Measurements from ENCODE around the gene SLC15A5. TPM values are rescaled to one million over a fixed set of nuclear protein-coding genes. Genes with fewer than 3 reads are reported as not detected.

Gene SLC15A5
- total RNA-seq, 1 experiment from 2014 or later = not detected

- intact Hi-C loops (cut with micrococcal nuclease; ENCODE audit: unreplicated experiment) = no loop called here
- ChIA-PET POLR2A (no interaction called here), CTCF (no interaction called here)
- Histone ChIP-seq H3K36me3 (ENCODE audit: control insufficient read depth, insufficient read depth, low read length) (no peaks in the 10 kb centered on the region), H3K27me3 (ENCODE audit: control insufficient read depth, insufficient read depth, low read length) (no peaks in the 10 kb centered on the region), H3K4me3 (ENCODE audit: low read depth in 2 of 2, low read length in 2 of 2) (no peak overlapping the region), H3K4me1 (ENCODE audit: control insufficient read depth, insufficient read depth, low read length) (no peaks in the 10 kb centered on the region), H3K9me3 (ENCODE audit: control insufficient read depth, insufficient read depth, low read depth, low read length) (no peaks in the 10 kb centered on the region), H3K27ac (ENCODE audit: low read length) (no peak overlapping the region)
- ATAC-seq (no peak), DNase-seq (ENCODE audit: low read depth, low spot score) (no peak)
- no TSS peak for BruUV-seq (replicated peaks)
- in situ Hi-C loops (cut with HindIII; ENCODE audit: low pct_unique_long_range_greater_than_20kb, low sequenced_read_pairs) = no loop called here
- TF ChIP-seq REST (IDR thresholded peaks at IDR 0.05; ENCODE audit: insufficient read depth in 1 of 2, low read depth in 2 of 2, low read length in 1 of 2) (no peak), CTCF (IDR thresholded peaks at IDR 0.05) (no peak), POLR2AphosphoS5 (IDR thresholded peaks at IDR 0.05; ENCODE audit: low read depth, low read length) (no peak), SIN3A (IDR thresholded peaks at IDR 0.05; ENCODE audit: borderline replicate concordance, insufficient read depth, low read depth, low read length) (no peak), TCF7L2 (IDR thresholded peaks at IDR 0.05; ENCODE audit: low read depth, low read length) (no peak)
Observed at GRCh38 chr12:16163901-16164300, 113.6 kb downstream of the SLC15A5 start.

GRCh38 chr12:16163146-16163545 lies 114.3 kb downstream of the SLC15A5 start:
- ATAC-seq (no peak), DNase-seq (ENCODE audit: low read depth, low spot score) (no peak)
- H3K4me3 ChIP-seq (ENCODE audit: low read depth in 2 of 2, low read length in 2 of 2) = no peak overlapping the region
- CTCF ChIA-PET = no interaction called here
- POLR2A ChIA-PET = no interaction called here
- BruUV-seq (replicated peaks) = no TSS peak
- in situ Hi-C loops (cut with HindIII; ENCODE audit: low pct_unique_long_range_greater_than_20kb, low sequenced_read_pairs) (no loop called here), intact Hi-C loops (cut with micrococcal nuclease; ENCODE audit: unreplicated experiment) (no loop called here)
- no peak for TF ChIP-seq POLR2AphosphoS5 (IDR thresholded peaks at IDR 0.05; ENCODE audit: low read depth, low read length)
- no peak for TF ChIP-seq TCF7L2 (IDR thresholded peaks at IDR 0.05; ENCODE audit: low read depth, low read length)
- no peak for TF ChIP-seq REST (IDR thresholded peaks at IDR 0.05; ENCODE audit: insufficient read depth in 1 of 2, low read depth in 2 of 2, low read length in 1 of 2)
- no peak for TF ChIP-seq SIN3A (IDR thresholded peaks at IDR 0.05; ENCODE audit: borderline replicate concordance, insufficient read depth, low read depth, low read length)
- TF ChIP-seq CTCF (IDR thresholded peaks at IDR 0.05) = no peak
- H3K9me3 ChIP-seq (ENCODE audit: control insufficient read depth, insufficient read depth, low read depth, low read length) = no peaks in the 10 kb centered on the region
- no peak overlapping the region for H3K27ac ChIP-seq (ENCODE audit: low read length)
- no peaks in the 10 kb centered on the region for H3K36me3 ChIP-seq (ENCODE audit: control insufficient read depth, insufficient read depth, low read length)
- no peaks in the 10 kb centered on the region for H3K27me3 ChIP-seq (ENCODE audit: control insufficient read depth, insufficient read depth, low read length)
- no peaks in the 10 kb centered on the region for H3K4me1 ChIP-seq (ENCODE audit: control insufficient read depth, insufficient read depth, low read length)
